Measurements from ENCODE around the gene CHL1. TPM values are rescaled to one million over a fixed set of nuclear protein-coding genes. Genes with fewer than 3 reads are reported as not detected.

Gene CHL1
- total RNA-seq, 1 donor from 2014 or later: 16.0 TPM

DNA sequence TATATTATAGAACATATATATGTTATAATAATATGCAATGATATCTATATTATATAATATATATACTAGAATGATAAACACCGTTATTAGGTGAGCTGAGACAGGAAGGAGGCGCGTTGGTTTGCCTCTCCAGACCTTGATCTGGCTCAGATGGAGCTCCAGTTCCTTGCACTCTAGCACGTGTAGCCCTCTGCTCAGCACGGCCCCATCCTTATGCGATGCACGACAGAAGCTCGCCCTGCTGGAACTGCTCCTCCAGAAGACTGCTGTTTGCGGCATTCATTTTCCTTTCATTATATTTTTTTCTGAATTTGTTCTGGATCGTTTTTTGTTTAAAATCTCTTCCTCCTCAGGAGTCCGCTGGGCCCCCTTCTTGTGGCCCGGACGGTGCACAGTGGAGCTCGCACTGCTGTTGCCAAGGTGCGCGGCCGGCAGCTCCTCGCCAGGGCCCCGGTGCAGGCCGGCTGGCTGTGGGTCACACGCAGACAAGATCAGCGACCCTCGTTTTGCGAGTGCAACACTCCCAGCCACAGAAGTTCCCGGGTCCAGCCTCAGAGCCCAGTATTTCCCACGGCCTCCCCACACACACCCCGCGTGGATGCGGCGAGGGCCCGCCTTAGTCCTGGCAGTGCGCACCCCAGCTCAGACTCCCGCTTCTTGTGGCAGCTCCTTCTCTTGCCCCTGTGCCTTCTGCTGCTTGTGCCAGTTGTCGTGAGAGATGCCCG lies 112.2 kb downstream of the CHL1 start:
- H3K4me3 ChIP-seq: no peak overlapping the region
- no peak overlapping the region for H3K27ac ChIP-seq
- no peaks in the 10 kb centered on the region for H3K27me3 ChIP-seq
- no peaks in the 10 kb centered on the region for H3K36me3 ChIP-seq
- no peaks in the 10 kb centered on the region for H3K4me1 ChIP-seq
- DNase-seq (no peak), ATAC-seq (no peak)
- intact Hi-C loops (cut with DNase I): no loop called here
- TF ChIP-seq, protein P1, sequence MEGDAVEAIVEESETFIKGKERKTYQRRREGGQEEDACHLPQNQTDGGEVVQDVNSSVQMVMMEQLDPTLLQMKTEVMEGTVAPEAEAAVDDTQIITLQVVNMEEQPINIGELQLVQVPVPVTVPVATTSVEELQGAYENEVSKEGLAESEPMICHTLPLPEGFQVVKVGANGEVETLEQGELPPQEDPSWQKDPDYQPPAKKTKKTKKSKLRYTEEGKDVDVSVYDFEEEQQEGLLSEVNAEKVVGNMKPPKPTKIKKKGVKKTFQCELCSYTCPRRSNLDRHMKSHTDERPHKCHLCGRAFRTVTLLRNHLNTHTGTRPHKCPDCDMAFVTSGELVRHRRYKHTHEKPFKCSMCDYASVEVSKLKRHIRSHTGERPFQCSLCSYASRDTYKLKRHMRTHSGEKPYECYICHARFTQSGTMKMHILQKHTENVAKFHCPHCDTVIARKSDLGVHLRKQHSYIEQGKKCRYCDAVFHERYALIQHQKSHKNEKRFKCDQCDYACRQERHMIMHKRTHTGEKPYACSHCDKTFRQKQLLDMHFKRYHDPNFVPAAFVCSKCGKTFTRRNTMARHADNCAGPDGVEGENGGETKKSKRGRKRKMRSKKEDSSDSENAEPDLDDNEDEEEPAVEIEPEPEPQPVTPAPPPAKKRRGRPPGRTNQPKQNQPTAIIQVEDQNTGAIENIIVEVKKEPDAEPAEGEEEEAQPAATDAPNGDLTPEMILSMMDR (IDR thresholded peaks at IDR 0.05): no peak
- H3K9me3 ChIP-seq: no peaks in the 10 kb centered on the region

DNA sequence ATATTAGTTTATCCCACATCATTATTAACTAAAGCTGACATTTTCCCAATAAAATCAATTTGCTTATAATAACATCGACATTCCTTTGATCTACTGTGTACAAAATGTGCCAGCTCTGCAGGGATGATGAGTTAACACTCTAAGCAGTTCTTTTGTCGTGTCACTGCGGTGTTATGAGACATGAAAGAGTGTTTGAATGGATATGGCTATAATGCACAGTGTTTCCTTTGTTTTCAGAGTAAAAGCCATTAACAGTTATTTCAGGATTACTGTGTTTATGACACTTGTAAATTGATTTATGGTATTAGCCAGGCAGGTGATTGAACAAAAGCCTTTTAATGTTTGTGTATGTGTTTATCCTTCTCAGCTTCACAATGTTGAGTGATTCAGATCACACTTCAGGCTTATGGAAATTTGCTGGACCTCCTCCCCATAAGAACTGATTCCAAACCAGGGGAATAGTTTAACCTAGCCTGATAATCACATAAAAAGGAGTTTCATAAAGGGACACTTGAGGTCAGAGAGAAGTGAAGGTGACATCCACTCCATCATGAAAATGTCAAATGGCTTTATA lies 115.7 kb downstream of the CHL1 start:
- no peak for ATAC-seq
- no peak for DNase-seq
- Histone ChIP-seq H3K36me3 (no peaks in the 10 kb centered on the region), H3K4me3 (no peak overlapping the region), H3K9me3 (no peaks in the 10 kb centered on the region), H3K27ac (no peak overlapping the region), H3K27me3 (no peaks in the 10 kb centered on the region), H3K4me1 (no peaks in the 10 kb centered on the region)
- intact Hi-C loops (cut with DNase I): no loop called here
- TF ChIP-seq, protein P1 (IDR thresholded peaks at IDR 0.05): no peak

DNA sequence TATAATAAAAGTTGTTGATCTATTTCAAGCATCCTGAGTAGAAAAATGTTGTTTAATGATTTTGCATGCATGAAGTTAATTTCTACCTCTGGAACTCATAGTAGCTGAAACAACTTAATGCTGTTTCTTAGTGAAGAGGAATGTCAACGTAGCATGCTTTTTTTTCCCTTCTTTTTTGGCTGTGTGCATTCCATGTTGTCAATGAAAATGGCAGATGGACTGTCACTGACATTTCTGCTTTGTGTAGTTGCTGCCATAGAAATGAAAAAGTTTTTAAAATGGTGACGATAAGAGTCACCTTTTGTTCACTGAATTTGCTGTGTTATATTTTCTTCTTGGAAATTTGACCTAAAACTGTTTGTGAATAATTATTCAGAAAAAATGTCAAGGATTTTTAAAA lies 116.3 kb downstream of the CHL1 start:
- Histone ChIP-seq H3K4me3 (no peak overlapping the region), H3K9me3 (no peaks in the 10 kb centered on the region), H3K4me1 (no peaks in the 10 kb centered on the region), H3K36me3 (no peaks in the 10 kb centered on the region), H3K27ac (no peak overlapping the region), H3K27me3 (no peaks in the 10 kb centered on the region)
- ATAC-seq: no peak
- TF ChIP-seq, protein P1 (IDR thresholded peaks at IDR 0.05): no peak
- DNase-seq: no peak
- intact Hi-C loops (cut with DNase I): no loop called here

DNA sequence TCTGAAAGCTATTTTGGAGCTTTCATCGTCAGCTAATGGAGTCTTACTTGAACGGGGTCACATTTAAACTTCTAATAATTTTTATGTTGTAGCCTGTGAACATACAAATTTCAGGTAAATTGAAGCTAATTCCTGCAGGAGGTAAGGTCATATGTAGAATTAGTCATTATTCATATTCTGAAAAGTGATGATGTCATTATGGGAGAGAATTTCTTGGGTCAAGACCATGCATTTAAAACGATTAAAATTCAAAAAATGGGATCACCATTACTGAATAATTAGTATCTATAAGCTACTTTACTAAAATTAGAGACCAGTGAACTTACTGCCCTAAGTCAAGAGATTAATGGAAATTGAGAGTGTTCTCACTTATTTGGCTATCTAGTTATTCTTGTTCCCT lies 120.4 kb downstream of the CHL1 start:
- H3K4me3 ChIP-seq: no peak overlapping the region
- no peaks in the 10 kb centered on the region for H3K36me3 ChIP-seq
- intact Hi-C loops (cut with DNase I): no loop called here
- DNase-seq: no peak
- no peaks in the 10 kb centered on the region for H3K9me3 ChIP-seq
- TF ChIP-seq, protein P1 (IDR thresholded peaks at IDR 0.05): no peak
- H3K27ac ChIP-seq: no peak overlapping the region
- H3K4me1 ChIP-seq: no peaks in the 10 kb centered on the region
- no peaks in the 10 kb centered on the region for H3K27me3 ChIP-seq
- ATAC-seq: no peak

DNA sequence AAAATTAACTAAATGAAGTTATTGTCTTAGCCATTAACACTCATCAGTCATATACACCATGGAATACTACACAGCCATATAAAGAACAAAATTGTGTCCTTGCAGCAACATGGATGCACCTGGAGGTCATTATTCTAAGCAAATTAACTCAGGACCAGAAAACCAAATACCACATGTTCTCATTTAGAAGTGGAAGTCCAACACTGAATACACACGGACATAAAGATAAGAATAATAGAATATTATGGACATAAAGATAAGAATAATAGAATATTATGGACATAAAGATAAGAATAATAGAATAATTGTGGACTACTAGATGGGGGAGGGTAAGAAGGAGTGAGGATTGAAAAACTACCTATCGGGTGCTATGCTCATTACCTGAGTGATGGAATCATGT lies 122.3 kb downstream of the CHL1 start:
- TF ChIP-seq, protein P1 (IDR thresholded peaks at IDR 0.05): no peak
- ATAC-seq (no peak), DNase-seq (no peak)
- intact Hi-C loops (cut with DNase I): no loop called here
- H3K4me1 ChIP-seq: no peaks in the 10 kb centered on the region
- no peak overlapping the region for H3K27ac ChIP-seq
- no peaks in the 10 kb centered on the region for H3K9me3 ChIP-seq
- no peak overlapping the region for H3K4me3 ChIP-seq
- no peaks in the 10 kb centered on the region for H3K27me3 ChIP-seq
- no peaks in the 10 kb centered on the region for H3K36me3 ChIP-seq

All from upper lobe of right lung (tissue), 1 donor.